ENCODE results near the gene LENEP. TPM values are rescaled to one million over a fixed set of nuclear protein-coding genes. Genes with fewer than 3 reads are reported as not detected.
A peak's percentile ranks its signal among the peaks of the same experiment; 100 is the strongest.

The LENEP gene
- total RNA-seq, 2 donors from 2014 or later = not detected

DNA sequence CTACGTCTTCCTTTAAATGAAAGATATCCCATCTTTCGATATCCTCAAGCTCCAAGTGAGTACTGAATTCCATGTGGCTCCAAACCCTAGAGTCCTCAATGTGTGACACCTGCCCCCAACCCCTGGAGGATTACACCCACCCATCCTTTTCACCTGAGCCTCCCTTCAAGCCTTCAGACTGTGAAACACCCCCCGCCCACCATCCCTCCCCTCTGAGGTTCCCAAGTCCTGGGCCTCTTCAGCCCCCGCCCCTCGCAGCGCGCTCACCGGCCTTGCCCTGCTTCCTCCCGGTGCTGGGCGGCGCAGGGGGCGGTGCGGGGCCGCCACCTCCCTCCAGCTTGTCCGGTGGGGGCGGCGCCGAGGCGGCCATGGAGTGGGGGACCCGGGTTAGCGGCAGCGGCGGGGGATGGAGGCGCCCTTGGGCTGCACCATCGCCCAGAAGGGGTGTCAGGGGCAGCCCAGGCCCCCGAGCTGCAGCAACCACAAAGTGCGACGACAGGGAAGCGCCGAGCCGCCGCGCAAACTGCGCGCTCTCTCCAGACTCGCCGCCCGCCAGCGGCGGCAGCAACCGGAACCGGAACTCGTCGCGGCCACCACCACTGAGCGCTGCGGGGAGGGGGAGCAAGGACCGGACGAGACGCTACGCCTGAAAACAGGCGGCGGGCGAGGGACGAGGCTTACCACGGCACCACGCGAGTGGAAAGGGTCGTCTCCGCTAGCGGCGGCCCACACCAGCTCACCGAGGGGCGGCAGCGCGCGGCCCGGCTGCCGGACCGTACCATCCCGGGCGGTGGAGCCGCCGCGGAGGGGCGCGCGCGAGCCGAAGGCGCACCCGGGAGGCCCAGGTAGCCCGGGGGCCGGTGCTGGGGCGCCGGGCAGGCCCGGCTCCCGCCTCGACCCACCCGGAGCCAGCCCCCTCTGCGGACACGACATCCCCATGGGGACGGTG lies 31.9 kb upstream of the LENEP start, which contains the start of gene PYGO2:
Gene PYGO2, minus strand, starts transcription at position 576 of the 949 bp plus-strand sequence. Its CDS starts 206 bp downstream, at position 370.
- peak within 1 kb of the TSS; percentile 97 to 98 for H3K27ac ChIP-seq
- no peak for DNase-seq (ENCODE audit: low spot score)
- H3K36me3 ChIP-seq = peaks cover 54% of the 10 kb centered on the region
- peak within 1 kb of the TSS; percentile 81 to 94 for H3K4me3 ChIP-seq
- peaks cover 0 to 32% of the 10 kb centered on the region in 2 donors for H3K4me1 ChIP-seq
- TF ChIP-seq, protein P1, sequence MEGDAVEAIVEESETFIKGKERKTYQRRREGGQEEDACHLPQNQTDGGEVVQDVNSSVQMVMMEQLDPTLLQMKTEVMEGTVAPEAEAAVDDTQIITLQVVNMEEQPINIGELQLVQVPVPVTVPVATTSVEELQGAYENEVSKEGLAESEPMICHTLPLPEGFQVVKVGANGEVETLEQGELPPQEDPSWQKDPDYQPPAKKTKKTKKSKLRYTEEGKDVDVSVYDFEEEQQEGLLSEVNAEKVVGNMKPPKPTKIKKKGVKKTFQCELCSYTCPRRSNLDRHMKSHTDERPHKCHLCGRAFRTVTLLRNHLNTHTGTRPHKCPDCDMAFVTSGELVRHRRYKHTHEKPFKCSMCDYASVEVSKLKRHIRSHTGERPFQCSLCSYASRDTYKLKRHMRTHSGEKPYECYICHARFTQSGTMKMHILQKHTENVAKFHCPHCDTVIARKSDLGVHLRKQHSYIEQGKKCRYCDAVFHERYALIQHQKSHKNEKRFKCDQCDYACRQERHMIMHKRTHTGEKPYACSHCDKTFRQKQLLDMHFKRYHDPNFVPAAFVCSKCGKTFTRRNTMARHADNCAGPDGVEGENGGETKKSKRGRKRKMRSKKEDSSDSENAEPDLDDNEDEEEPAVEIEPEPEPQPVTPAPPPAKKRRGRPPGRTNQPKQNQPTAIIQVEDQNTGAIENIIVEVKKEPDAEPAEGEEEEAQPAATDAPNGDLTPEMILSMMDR (IDR thresholded peaks at IDR 0.05) = peak; percentile 66 to 79
- H3K9me3 ChIP-seq = no peaks in the 10 kb centered on the region
- H3K27me3 ChIP-seq = no peaks in the 10 kb centered on the region

DNA sequence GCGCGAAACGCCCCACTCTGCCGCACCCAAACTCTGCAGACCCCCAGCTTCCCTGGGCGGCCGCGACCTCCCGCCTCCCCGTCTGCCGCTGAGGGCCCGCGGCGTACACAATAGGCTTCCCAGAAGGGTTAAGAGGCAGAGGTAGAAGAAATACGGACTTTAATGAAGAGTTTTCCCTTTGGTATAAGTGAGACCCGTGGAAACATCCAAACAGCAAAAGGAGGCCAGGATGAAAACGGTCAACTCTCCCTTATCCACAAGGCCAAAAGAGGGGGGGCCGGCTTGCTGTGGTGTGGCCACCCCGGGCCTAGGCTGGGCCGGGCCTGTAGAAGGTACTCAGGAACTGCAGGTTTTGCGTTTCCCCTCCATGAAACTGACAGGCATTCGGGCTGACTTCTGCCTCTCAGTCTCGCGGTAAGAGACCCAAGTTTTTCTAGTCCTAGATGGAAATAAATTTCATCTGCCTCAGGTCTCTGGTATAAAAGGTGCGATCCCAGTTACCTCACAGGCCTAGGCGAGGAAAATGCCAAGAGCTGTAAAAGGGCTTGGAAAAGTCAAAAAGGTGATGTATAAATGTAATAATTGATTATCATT lies 31.1 kb upstream of the LENEP start:
- H3K27me3 ChIP-seq = no peaks in the 10 kb centered on the region
- peak overlapping the region; percentile 97 to 98 for H3K27ac ChIP-seq
- TF ChIP-seq, protein P1 (IDR thresholded peaks at IDR 0.05) = peak in 1 of 2 donors; percentile 8
- H3K36me3 ChIP-seq = peaks cover 61% of the 10 kb centered on the region
- no peaks in the 10 kb centered on the region for H3K9me3 ChIP-seq
- peaks cover 0 to 25% of the 10 kb centered on the region in 2 donors for H3K4me1 ChIP-seq
- DNase-seq (ENCODE audit: low spot score) = no peak
- H3K4me3 ChIP-seq = peak overlapping the region; percentile 81 to 94

DNA sequence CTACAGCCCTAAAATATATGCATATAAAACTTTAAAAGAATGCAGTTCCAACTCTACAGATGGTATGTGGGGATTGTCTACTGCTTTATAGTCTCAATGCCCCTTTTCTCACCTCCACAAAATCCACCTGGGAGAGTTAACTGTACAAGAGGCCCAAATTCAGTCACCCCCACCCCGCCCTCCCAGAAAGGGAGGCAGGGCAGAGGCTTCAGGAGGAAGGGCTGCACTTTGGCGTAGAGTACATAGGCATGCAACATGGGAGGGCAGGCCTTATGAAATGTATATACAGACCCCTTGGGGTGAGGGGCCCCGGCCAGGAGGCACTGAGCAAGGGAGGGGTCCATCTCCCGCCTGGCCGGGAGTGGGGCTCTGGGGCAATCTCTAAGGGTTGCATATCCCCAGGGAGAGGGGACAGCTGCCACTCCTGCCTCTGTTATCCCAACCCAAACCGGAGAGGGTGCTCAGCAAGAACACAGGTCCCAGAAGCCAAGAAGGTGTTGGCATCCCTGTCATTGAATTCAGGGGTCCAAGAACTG lies 30.5 kb upstream of the LENEP start:
- H3K4me3 ChIP-seq = peak overlapping the region in 1 of 2 donors; percentile 81
- H3K36me3 ChIP-seq = peaks cover 68% of the 10 kb centered on the region
- peak overlapping the region in 1 of 2 donors; percentile 97 for H3K27ac ChIP-seq
- TF ChIP-seq, protein P1 (IDR thresholded peaks at IDR 0.05) = no peak
- no peak for DNase-seq (ENCODE audit: low spot score)
- H3K4me1 ChIP-seq = peaks cover 0 to 29% of the 10 kb centered on the region in 2 donors
- H3K9me3 ChIP-seq = no peaks in the 10 kb centered on the region
- H3K27me3 ChIP-seq = no peaks in the 10 kb centered on the region

DNA sequence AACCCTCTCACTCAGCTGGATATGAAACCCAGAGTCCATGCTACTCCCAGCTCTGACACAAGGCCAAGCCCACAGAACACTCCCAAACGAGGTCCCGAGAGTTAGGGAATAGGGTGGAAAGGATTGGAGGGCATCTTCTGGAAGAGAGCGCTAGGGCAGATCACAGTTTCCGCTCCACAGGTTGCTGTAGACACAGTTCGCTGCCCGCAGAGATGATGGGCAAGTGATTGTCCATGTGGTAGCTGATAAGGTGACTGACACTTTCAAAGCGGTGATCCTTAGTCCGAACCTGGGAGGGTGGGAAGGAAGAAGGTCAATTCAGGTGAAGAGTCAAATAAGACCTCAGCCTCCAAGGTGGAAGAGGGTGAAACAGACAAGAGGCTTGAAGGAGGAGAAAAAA lies 29.7 kb upstream of the LENEP start:
- TF ChIP-seq, protein P1 (IDR thresholded peaks at IDR 0.05) = no peak
- DNase-seq (ENCODE audit: low spot score) = no peak
- no peak overlapping the region for H3K27ac ChIP-seq
- H3K36me3 ChIP-seq = peaks cover 70% of the 10 kb centered on the region
- H3K9me3 ChIP-seq = no peaks in the 10 kb centered on the region
- no peak overlapping the region for H3K4me3 ChIP-seq
- no peaks in the 10 kb centered on the region for H3K27me3 ChIP-seq
- H3K4me1 ChIP-seq = peaks cover 0 to 37% of the 10 kb centered on the region in 2 donors

DNA sequence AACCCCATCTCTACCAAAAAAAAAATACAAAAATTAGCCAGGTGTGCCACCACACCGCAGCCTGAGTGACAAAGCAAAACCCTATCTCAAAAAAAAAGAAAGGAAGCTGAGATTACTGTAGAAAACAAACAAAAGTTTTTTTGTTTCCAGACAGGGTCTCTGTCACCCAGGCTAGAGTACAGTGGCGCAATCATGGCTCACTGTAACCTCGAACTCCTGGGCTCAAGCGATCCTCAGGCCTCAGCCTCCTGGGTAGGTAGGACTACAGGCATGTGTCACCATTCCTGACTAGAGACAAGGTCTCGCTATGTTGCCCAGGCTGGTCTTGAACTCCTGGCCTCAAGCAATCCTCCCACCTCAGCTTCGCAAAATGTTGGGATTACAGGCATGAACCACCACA lies 29.0 kb upstream of the LENEP start:
- Histone ChIP-seq H3K36me3 (peaks cover 63% of the 10 kb centered on the region), H3K9me3 (no peaks in the 10 kb centered on the region), H3K4me1 (peaks cover 0 to 44% of the 10 kb centered on the region in 2 donors), H3K4me3 (no peak overlapping the region), H3K27ac (no peak overlapping the region), H3K27me3 (no peaks in the 10 kb centered on the region)
- TF ChIP-seq, protein P1 (IDR thresholded peaks at IDR 0.05) = no peak
- no peak for DNase-seq (ENCODE audit: low spot score)
